GM12878 (cell line): ENCODE results near the gene PHF23. TPM values are rescaled to one million over a fixed set of nuclear protein-coding genes. Genes with fewer than 3 reads are reported as not detected.
A peak's percentile ranks its signal among the peaks of the same experiment; 100 is the strongest.

ENCODE experiments used
- BHLHE40 ChIP-seq, 2 experiments: fragments of 450-650 bp in 1 of 2; IDR thresholded peaks; 2 replicates each; pipeline ENCODE4 v1.6.1; 2011 to 2017; ENCODE audit warnings: low read depth in 2 of 2, borderline replicate concordance in 1 of 2, improper control_type of control experiment in 1 of 2, low read length in 1 of 2, mild to moderate bottlenecking in 1 of 2
- CHD2 ChIP-seq: IDR thresholded peaks from 2 replicates; pipeline ENCODE4 v1.6.1; 2011; ENCODE audit warnings: low read depth, low read length, improper control_type of control experiment, borderline replicate concordance
- EGR1 ChIP-seq, 2 experiments: IDR thresholded peaks; 1 replicate in 1 of 2; 2 replicates in 1 of 2; pipeline ENCODE4 v1.6.1; 2011 to 2012; ENCODE audit warnings: low read depth in 2 of 2, low read length in 2 of 2, borderline replicate concordance in 1 of 2, mild to moderate bottlenecking in 1 of 2, moderate library complexity in 1 of 2
- JUNB ChIP-seq: IDR thresholded peaks from 2 replicates; pipeline ENCODE4 v1.6.1; 2016; ENCODE audit warnings: antibody characterized with exemption, mild to moderate bottlenecking
- LARP7 ChIP-seq: fragments of 450-650 bp; IDR thresholded peaks from 2 replicates; pipeline ENCODE4 v1.6.1; 2017; ENCODE audit warnings: mild to moderate bottlenecking
- PAX5 ChIP-seq: IDR thresholded peaks from 2 replicates; pipeline ENCODE4 v1.6.1; 2011; ENCODE audit warnings: low read depth, low read length, borderline replicate concordance
- PAX8 ChIP-seq: fragments of 450-650 bp; IDR thresholded peaks from 2 replicates; pipeline ENCODE4 v1.6.1; 2017; ENCODE audit warnings: mild to moderate bottlenecking, moderate library complexity
- RAD21 ChIP-seq: IDR thresholded peaks from 2 replicates; pipeline ENCODE4 v1.6.1; 2011; ENCODE audit warnings: mild to moderate bottlenecking, low read depth, low read length, moderate library complexity; ENCODE audit not compliant: insufficient read depth
- RUNX3 ChIP-seq: IDR thresholded peaks from 2 replicates; pipeline ENCODE4 v1.6.1; 2012; ENCODE audit warnings: low read length, inconsistent platforms
- SIN3A ChIP-seq: IDR thresholded peaks from 2 replicates; pipeline ENCODE4 v1.6.1; 2012; ENCODE audit warnings: low read depth, low read length, improper control_type of control experiment
- SP1 ChIP-seq: IDR thresholded peaks from one replicate; pipeline ENCODE4 v1.6.1; 2011; ENCODE audit warnings: low read depth, low read length
- SREBF1 ChIP-seq: IDR thresholded peaks from 2 replicates; pipeline ENCODE4 v1.6.1; 2012; ENCODE audit warnings: mild to moderate bottlenecking, low read length
- TCF3 ChIP-seq: IDR thresholded peaks from 2 replicates; pipeline ENCODE4 v1.6.1; 2012; ENCODE audit warnings: low read depth, mild to moderate bottlenecking, low read length, borderline replicate concordance; ENCODE audit not compliant: insufficient read depth
- ZBED1 ChIP-seq: IDR thresholded peaks from 2 replicates; pipeline ENCODE4 v1.6.1; 2016; ENCODE audit warnings: borderline replicate concordance
- polyA plus RNA-seq, 11 experiments: library from polyadenylated mRNA; depleted of rRNA in 4 of 11; unstranded in 6 of 11; stranded (reverse) in 5 of 11; fragments of >200 nt; fragmentation: Nextera tagmentation in 4 of 11; fragmentation: Illumina TruSeq in 1 of 11; extraction: Ambion mirVana in 4 of 11; extraction: Trizol in 1 of 11; gene quantifications; 1 replicate in 1 of 11; 2 replicates in 10 of 11; pipeline versions ENCODE4 v1.2.1 to v1.2.3, GENCODE V29; 2011 to 2016; ENCODE audit warnings: inconsistent platforms in 2 of 11, missing spikeins in 2 of 11, low read depth in 1 of 11
- total RNA-seq, 4 experiments: library from RNA; depleted of rRNA in 3 of 4; stranded (reverse); fragments of >200 nt in 3 of 4; fragmentation: Illumina TruSeq in 1 of 4; extraction: Trizol in 1 of 4; gene quantifications; 2 replicates each; pipeline versions ENCODE4 v1.2.1 to v1.2.3, GENCODE V29; 2013 to 2021
- TF ChIP-seq, protein P1 (sequence below): fragments of 450-650 bp; IDR thresholded peaks from 2 replicates; pipeline ENCODE4 v1.6.1; 2017; ENCODE audit warnings: antibody characterized with exemption, mild to moderate bottlenecking, moderate library complexity
- TF ChIP-seq, protein P2 (sequence below): fragments of 450-650 bp; IDR thresholded peaks from 2 replicates; pipeline ENCODE4 v1.6.1; 2017; ENCODE audit warnings: mild to moderate bottlenecking, moderate library complexity
- TF ChIP-seq, protein P3 (sequence below): IDR thresholded peaks from 2 replicates; pipeline ENCODE4 v1.6.1; 2012; ENCODE audit warnings: low read depth, low read length, improper control_type of control experiment
- TF ChIP-seq, protein P4 (sequence below): IDR thresholded peaks from 2 replicates; pipeline ENCODE4 v1.6.1; 2011; ENCODE audit warnings: borderline replicate concordance, low read depth, mild to moderate bottlenecking, moderate library complexity, low read length; ENCODE audit not compliant: insufficient read depth, poor library complexity, severe bottlenecking

PHF23 gene
- total and polyA plus RNA-seq, 10 of the 15 experiments (the other 5 are each of a cell fraction or from before 2014, with no cell fraction given): 8.2 to 84.8 (median 32.6) TPM

DNA sequence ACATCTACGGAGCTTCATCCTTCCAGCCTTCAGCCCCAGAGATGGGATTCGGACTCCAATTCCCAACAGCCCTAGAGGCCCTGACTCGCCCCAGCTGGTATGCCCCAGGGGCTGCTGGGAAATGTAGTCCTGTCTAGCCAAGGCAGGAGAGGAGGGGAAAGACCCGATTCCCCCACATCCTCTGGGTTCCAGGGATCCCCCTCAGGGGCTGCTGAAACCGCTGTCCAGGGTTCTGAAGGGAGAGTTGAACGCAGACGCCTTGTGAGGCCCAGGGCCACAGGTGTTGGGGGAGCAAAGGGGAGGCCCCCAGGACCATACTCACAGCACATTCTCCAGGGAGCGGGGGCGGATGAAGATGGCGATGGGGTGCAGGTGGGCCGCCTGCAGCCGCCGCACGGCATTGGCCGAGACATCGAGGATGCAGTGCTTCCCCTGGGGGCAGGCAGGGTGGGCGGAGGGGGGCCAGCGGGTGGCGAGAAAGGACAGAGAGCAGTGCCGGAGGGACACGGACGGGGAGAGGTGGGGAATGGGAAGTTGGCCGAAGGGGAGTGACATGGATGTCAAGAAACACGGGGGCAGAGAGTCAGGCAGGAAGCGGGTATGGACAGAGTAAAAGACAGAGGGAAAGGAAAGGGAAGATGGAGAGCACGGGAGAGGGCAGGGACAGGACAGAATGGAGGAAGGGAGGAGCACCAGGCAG lies 47.5 kb downstream of the PHF23 start (continued):
- TF ChIP-seq, protein P1, sequence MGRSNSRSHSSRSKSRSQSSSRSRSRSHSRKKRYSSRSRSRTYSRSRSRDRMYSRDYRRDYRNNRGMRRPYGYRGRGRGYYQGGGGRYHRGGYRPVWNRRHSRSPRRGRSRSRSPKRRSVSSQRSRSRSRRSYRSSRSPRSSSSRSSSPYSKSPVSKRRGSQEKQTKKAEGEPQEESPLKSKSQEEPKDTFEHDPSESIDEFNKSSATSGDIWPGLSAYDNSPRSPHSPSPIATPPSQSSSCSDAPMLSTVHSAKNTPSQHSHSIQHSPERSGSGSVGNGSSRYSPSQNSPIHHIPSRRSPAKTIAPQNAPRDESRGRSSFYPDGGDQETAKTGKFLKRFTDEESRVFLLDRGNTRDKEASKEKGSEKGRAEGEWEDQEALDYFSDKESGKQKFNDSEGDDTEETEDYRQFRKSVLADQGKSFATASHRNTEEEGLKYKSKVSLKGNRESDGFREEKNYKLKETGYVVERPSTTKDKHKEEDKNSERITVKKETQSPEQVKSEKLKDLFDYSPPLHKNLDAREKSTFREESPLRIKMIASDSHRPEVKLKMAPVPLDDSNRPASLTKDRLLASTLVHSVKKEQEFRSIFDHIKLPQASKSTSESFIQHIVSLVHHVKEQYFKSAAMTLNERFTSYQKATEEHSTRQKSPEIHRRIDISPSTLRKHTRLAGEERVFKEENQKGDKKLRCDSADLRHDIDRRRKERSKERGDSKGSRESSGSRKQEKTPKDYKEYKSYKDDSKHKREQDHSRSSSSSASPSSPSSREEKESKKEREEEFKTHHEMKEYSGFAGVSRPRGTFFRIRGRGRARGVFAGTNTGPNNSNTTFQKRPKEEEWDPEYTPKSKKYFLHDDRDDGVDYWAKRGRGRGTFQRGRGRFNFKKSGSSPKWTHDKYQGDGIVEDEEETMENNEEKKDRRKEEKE: no peak
- TF ChIP-seq, protein P2, sequence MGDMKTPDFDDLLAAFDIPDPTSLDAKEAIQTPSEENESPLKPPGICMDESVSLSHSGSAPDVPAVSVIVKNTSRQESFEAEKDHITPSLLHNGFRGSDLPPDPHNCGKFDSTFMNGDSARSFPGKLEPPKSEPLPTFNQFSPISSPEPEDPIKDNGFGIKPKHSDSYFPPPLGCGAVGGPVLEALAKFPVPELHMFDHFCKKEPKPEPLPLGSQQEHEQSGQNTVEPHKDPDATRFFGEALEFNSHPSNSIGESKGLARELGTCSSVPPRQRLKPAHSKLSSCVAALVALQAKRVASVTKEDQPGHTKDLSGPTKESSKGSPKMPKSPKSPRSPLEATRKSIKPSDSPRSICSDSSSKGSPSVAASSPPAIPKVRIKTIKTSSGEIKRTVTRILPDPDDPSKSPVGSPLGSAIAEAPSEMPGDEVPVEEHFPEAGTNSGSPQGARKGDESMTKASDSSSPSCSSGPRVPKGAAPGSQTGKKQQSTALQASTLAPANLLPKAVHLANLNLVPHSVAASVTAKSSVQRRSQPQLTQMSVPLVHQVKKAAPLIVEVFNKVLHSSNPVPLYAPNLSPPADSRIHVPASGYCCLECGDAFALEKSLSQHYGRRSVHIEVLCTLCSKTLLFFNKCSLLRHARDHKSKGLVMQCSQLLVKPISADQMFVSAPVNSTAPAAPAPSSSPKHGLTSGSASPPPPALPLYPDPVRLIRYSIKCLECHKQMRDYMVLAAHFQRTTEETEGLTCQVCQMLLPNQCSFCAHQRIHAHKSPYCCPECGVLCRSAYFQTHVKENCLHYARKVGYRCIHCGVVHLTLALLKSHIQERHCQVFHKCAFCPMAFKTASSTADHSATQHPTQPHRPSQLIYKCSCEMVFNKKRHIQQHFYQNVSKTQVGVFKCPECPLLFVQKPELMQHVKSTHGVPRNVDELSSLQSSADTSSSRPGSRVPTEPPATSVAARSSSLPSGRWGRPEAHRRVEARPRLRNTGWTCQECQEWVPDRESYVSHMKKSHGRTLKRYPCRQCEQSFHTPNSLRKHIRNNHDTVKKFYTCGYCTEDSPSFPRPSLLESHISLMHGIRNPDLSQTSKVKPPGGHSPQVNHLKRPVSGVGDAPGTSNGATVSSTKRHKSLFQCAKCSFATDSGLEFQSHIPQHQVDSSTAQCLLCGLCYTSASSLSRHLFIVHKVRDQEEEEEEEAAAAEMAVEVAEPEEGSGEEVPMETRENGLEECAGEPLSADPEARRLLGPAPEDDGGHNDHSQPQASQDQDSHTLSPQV: no peak
- TF ChIP-seq PAX8 (no peak), SP1 (no peak), BHLHE40 (IDR thresholded peaks at IDR 0.05; ENCODE audit: borderline replicate concordance in 1 of 2, low read depth in 2 of 2, low read length in 1 of 2) (no peak), JUNB (no peak), CHD2 (0 out of 2 replicates have a peak, but pooled peaks have one; percentile 15), EGR1 (IDR thresholded peaks at IDR 0.05; ENCODE audit: borderline replicate concordance in 1 of 2, low read depth in 2 of 2, low read length in 2 of 2) (no peak), RUNX3 (no peak), LARP7 (no peak), SREBF1 (peak; percentile 42; the same call in 1 of the 2 replicates), PAX5 (no peak), ZBED1 (no peak), RAD21 (no peak), TCF3 (peak; percentile 44; the same call in 1 of the 2 replicates), SIN3A (no peak)
- TF ChIP-seq, protein P3, sequence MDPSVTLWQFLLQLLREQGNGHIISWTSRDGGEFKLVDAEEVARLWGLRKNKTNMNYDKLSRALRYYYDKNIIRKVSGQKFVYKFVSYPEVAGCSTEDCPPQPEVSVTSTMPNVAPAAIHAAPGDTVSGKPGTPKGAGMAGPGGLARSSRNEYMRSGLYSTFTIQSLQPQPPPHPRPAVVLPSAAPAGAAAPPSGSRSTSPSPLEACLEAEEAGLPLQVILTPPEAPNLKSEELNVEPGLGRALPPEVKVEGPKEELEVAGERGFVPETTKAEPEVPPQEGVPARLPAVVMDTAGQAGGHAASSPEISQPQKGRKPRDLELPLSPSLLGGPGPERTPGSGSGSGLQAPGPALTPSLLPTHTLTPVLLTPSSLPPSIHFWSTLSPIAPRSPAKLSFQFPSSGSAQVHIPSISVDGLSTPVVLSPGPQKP: no peak
- TF ChIP-seq, protein P4, sequence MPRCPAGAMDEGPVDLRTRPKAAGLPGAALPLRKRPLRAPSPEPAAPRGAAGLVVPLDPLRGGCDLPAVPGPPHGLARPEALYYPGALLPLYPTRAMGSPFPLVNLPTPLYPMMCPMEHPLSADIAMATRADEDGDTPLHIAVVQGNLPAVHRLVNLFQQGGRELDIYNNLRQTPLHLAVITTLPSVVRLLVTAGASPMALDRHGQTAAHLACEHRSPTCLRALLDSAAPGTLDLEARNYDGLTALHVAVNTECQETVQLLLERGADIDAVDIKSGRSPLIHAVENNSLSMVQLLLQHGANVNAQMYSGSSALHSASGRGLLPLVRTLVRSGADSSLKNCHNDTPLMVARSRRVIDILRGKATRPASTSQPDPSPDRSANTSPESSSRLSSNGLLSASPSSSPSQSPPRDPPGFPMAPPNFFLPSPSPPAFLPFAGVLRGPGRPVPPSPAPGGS: no peak
